Common myeloid progenitor, CD34-positive (primary cell): ENCODE data around the gene PTPRT.

Experiments used
- CTCF ChIA-PET: fragments of 350-600 bp; sonication (Branson Sonifier 250); formaldehyde crosslinking; loops from one replicate; lab custom pipeline; 2021; ENCODE audit warnings: antibody characterized with exemption; lab: Charles Lee
- POLR2A ChIA-PET: fragments of 350-600 bp; sonication (Branson Sonifier 250); formaldehyde crosslinking; loops from one replicate; lab custom pipeline; 2021; ENCODE audit warnings: antibody characterized with exemption; lab: Charles Lee
- DNase-seq, 3 donors: peaks; one replicate each; pipeline versions ENCODE4 v3.0.0 to v3.0.0-alpha.2; 2013
- H3K27ac ChIP-seq, 2 experiments: 1 replicate in 1 of 2; 2 replicates in 1 of 2; pipeline ENCODE4 v1.7.0; 2013; ENCODE audit warnings: inconsistent platforms in 2 of 2, low read length in 2 of 2, mild to moderate bottlenecking in 2 of 2, low read depth in 1 of 2, moderate library complexity in 1 of 2; ENCODE audit not compliant: severe bottlenecking in 2 of 2, insufficient read depth in 1 of 2, poor library complexity in 1 of 2
- H3K27me3 ChIP-seq, 5 experiments: replicated peaks in 2 of 5; 1 replicate in 3 of 5; 2 replicates in 2 of 5; pipeline versions ENCODE4 v1.6.1 to v1.7.0; 2013; ENCODE audit warnings: low read length in 4 of 5, mild to moderate bottlenecking in 2 of 5, moderate library complexity in 2 of 5, inconsistent platforms in 1 of 5; ENCODE audit not compliant: insufficient read depth in 5 of 5, control insufficient read depth in 4 of 5
- H3K36me3 ChIP-seq, 4 experiments: 1 replicate in 2 of 4; 2 replicates in 2 of 4; pipeline versions ENCODE4 v1.6.1 to v1.7.0; 2013; ENCODE audit warnings: low read length in 3 of 4, control low read depth in 1 of 4, mild to moderate bottlenecking in 1 of 4; ENCODE audit not compliant: control insufficient read depth in 4 of 4, insufficient read depth in 4 of 4
- H3K4me1 ChIP-seq, 4 experiments: 1 replicate in 3 of 4; 2 replicates in 1 of 4; pipeline versions ENCODE4 v1.6.1 to v1.7.1; 2013; ENCODE audit warnings: low read length in 3 of 4, mild to moderate bottlenecking in 3 of 4, control low read depth in 1 of 4, inconsistent platforms in 1 of 4, moderate library complexity in 1 of 4; ENCODE audit not compliant: control insufficient read depth in 4 of 4, insufficient read depth in 4 of 4; ENCODE audit errors: control extremely low read depth in 1 of 4
- H3K4me3 ChIP-seq, 7 experiments: 1 replicate in 4 of 7; 2 replicates in 3 of 7; pipeline versions ENCODE4 v1.5.1 to v1.7.0; 2013; ENCODE audit warnings: mild to moderate bottlenecking in 7 of 7, low read length in 6 of 7, moderate library complexity in 6 of 7, inconsistent platforms in 2 of 7, low read depth in 2 of 7, control low read depth in 1 of 7; ENCODE audit not compliant: insufficient read depth in 4 of 7, control insufficient read depth in 1 of 7; ENCODE audit errors: extremely low read depth in 1 of 7
- H3K9me3 ChIP-seq, 5 experiments: 1 replicate in 4 of 5; 2 replicates in 1 of 5; pipeline versions ENCODE4 v1.6.1 to v1.7.1; 2013; ENCODE audit warnings: low read length in 4 of 5, mild to moderate bottlenecking in 2 of 5, inconsistent platforms in 1 of 5, low read depth in 1 of 5, moderate library complexity in 1 of 5; ENCODE audit not compliant: control insufficient read depth in 4 of 5, insufficient read depth in 2 of 5; ENCODE audit errors: control extremely low read depth in 1 of 5
- WGBS: methylation state at CpG from one replicate; pipeline ENCODE4 v1.1.5; 2013; ENCODE audit not compliant: insufficient coverage; 5-methylcytosine and 5-hydroxymethylcytosine counted together

The PTPRT gene

GRCh38 chr20:42708266-42708665 lies 481.4 kb downstream of the PTPRT start:
- POLR2A ChIA-PET = no interaction called here
- Histone ChIP-seq H3K4me3 (no peak overlapping the region), H3K4me1 (no peaks in the 10 kb centered on the region), H3K9me3 (peaks cover 0 to 15% (median 3%) of the 10 kb centered on the region in 5 experiments), H3K36me3 (no peaks in the 10 kb centered on the region), H3K27me3 (no peaks in the 10 kb centered on the region), H3K27ac (no peak overlapping the region)
- CTCF ChIA-PET = no interaction called here
- no CpG with 5 or more reads among the region's 3 CpGs for WGBS
- DNase-seq = no peak

GRCh38 chr20:42706759-42707158 lies 482.9 kb downstream of the PTPRT start:
- H3K9me3 ChIP-seq = peaks cover 0 to 15% (median 3%) of the 10 kb centered on the region in 5 experiments
- ChIA-PET CTCF (no interaction called here), POLR2A (no interaction called here)
- no peak for DNase-seq
- no peaks in the 10 kb centered on the region for H3K4me1 ChIP-seq
- H3K36me3 ChIP-seq = no peaks in the 10 kb centered on the region
- H3K27ac ChIP-seq = no peak overlapping the region
- H3K4me3 ChIP-seq = no peak overlapping the region
- WGBS = 100% methylated on average over 1 of the region's 1 CpG
- H3K27me3 ChIP-seq = no peaks in the 10 kb centered on the region

- CTCF ChIA-PET = no interaction called here
- Histone ChIP-seq H3K9me3 (peaks cover 0 to 8% (median 3%) of the 10 kb centered on the region in 5 experiments), H3K36me3 (no peaks in the 10 kb centered on the region), H3K27ac (no peak overlapping the region), H3K4me3 (no peak overlapping the region), H3K27me3 (no peaks in the 10 kb centered on the region), H3K4me1 (no peaks in the 10 kb centered on the region)
- no peak for DNase-seq
- POLR2A ChIA-PET = interaction anchor here (0.7 kb wide), 1 partner anchor 581 kb away, joined by 3 read pairs; no protein-coding TSS in a partner anchor
These were observed 484.2 kb downstream of the PTPRT start for GRCh38 chr20:42705550-42705949.

- ChIA-PET POLR2A (no interaction called here), CTCF (no interaction called here)
- H3K27ac ChIP-seq = no peak overlapping the region
- 95% methylated on average over 6 of the region's 6 CpGs for WGBS
- H3K4me1 ChIP-seq = no peaks in the 10 kb centered on the region
- DNase-seq = no peak
- H3K36me3 ChIP-seq = no peaks in the 10 kb centered on the region
- no peaks in the 10 kb centered on the region for H3K27me3 ChIP-seq
- H3K9me3 ChIP-seq = peaks cover 0 to 3% (median 0%) of the 10 kb centered on the region in 5 experiments
- H3K4me3 ChIP-seq = no peak overlapping the region
These were observed 486.0 kb downstream of the PTPRT start for GRCh38 chr20:42703744-42704143.

- H3K36me3 ChIP-seq = no peaks in the 10 kb centered on the region
- no peak overlapping the region for H3K4me3 ChIP-seq
- WGBS = 57% methylated on average over 4 of the region's 4 CpGs
- no peak for DNase-seq
- CTCF ChIA-PET = no interaction called here
- no peaks in the 10 kb centered on the region for H3K27me3 ChIP-seq
- no peaks in the 10 kb centered on the region for H3K4me1 ChIP-seq
- POLR2A ChIA-PET = no interaction called here
- H3K9me3 ChIP-seq = no peaks in the 10 kb centered on the region
- no peak overlapping the region for H3K27ac ChIP-seq
These were observed 487.8 kb downstream of the PTPRT start for GRCh38 chr20:42701948-42702347.

GRCh38 chr20:42700372-42700771 lies 489.3 kb downstream of the PTPRT start:
- whole genome bisulfite sequencing = 87% methylated on average over 8 of the region's 8 CpGs
- H3K36me3 ChIP-seq = no peaks in the 10 kb centered on the region
- ChIA-PET CTCF (no interaction called here), POLR2A (no interaction called here)
- no peak overlapping the region for H3K4me3 ChIP-seq
- no peak overlapping the region for H3K27ac ChIP-seq
- H3K4me1 ChIP-seq = no peaks in the 10 kb centered on the region
- H3K27me3 ChIP-seq = no peaks in the 10 kb centered on the region
- no peaks in the 10 kb centered on the region for H3K9me3 ChIP-seq
- DNase-seq = no peak

- H3K4me3 ChIP-seq = no peak overlapping the region
- 100% methylated on average over 1 of the region's 3 CpGs for WGBS
- H3K4me1 ChIP-seq = no peaks in the 10 kb centered on the region
- no peak overlapping the region for H3K27ac ChIP-seq
- no peaks in the 10 kb centered on the region for H3K27me3 ChIP-seq
- no peaks in the 10 kb centered on the region for H3K9me3 ChIP-seq
- H3K36me3 ChIP-seq = no peaks in the 10 kb centered on the region
- ChIA-PET POLR2A (no interaction called here), CTCF (no interaction called here)
- DNase-seq = no peak
These were observed 491.7 kb downstream of the PTPRT start for GRCh38 chr20:42697962-42698361.
